ENCODE measurements around the gene NYAP2.

The NYAP2 gene

GRCh38 chr2:225670111-225670974 is 270.8 kb downstream of the NYAP2 start:
- H3K4me3 ChIP-seq (ENCODE audit: low read length) = no peak overlapping the region
- TF ChIP-seq ZNF274 (IDR thresholded peaks at IDR 0.05; ENCODE audit: low read depth, low read length) = no peak

GRCh38 chr2:225678792-225679191 is 279.3 kb downstream of the NYAP2 start:
- no peak overlapping the region for H3K4me3 ChIP-seq (ENCODE audit: low read length)
- no peak for TF ChIP-seq ZNF274 (IDR thresholded peaks at IDR 0.05; ENCODE audit: low read depth, low read length)

- TF ChIP-seq ZNF274 (IDR thresholded peaks at IDR 0.05; ENCODE audit: low read depth, low read length) = no peak
- H3K4me3 ChIP-seq (ENCODE audit: low read length) = no peak overlapping the region
Observed at GRCh38 chr2:225683258-225683657, 283.7 kb downstream of the NYAP2 start.

- no peak for TF ChIP-seq ZNF274 (IDR thresholded peaks at IDR 0.05; ENCODE audit: low read depth, low read length)
- H3K4me3 ChIP-seq (ENCODE audit: low read length) = no peak overlapping the region
Observed at GRCh38 chr2:225690153-225690552, 290.6 kb downstream of the NYAP2 start.

- no peak overlapping the region for H3K4me3 ChIP-seq (ENCODE audit: low read length)
- no peak for TF ChIP-seq ZNF274 (IDR thresholded peaks at IDR 0.05; ENCODE audit: low read depth, low read length)
Observed at GRCh38 chr2:225691711-225692110, 292.2 kb downstream of the NYAP2 start.

- no peak overlapping the region for H3K4me3 ChIP-seq (ENCODE audit: low read length)
Observed at GRCh38 chr2:225693259-225693658, 293.7 kb downstream of the NYAP2 start.

GRCh38 chr2:225694664-225695063 is 295.2 kb downstream of the NYAP2 start:
- H3K4me3 ChIP-seq (ENCODE audit: low read length) = no peak overlapping the region
- no peak for TF ChIP-seq ZNF274 (IDR thresholded peaks at IDR 0.05; ENCODE audit: low read depth, low read length)

More at GRCh38 chr2:225693259-225693658, 293.7 kb downstream of the NYAP2 start:
- TF ChIP-seq ZNF274 (IDR thresholded peaks at IDR 0.05; ENCODE audit: low read depth, low read length) = no peak

GRCh38 chr2:225697936-225698335 is 298.4 kb downstream of the NYAP2 start:
- TF ChIP-seq ZNF274 (IDR thresholded peaks at IDR 0.05; ENCODE audit: low read depth, low read length) = no peak

More at GRCh38 chr2:225697936-225698335, 298.4 kb downstream of the NYAP2 start:
- H3K4me3 ChIP-seq (ENCODE audit: low read length) = no peak overlapping the region
